HG02885 (cell line): ENCODE results near the gene TCF7L1.
A peak's percentile ranks its signal among the peaks of the same experiment; 100 is the strongest.
"Not testable (repeated sequence)": the region's sequence is repeated elsewhere in the genome, so short reads cannot be mapped to it uniquely, and the experiment has no call there.

ENCODE experiments used
- ATAC-seq: cut with Tn5 transposase; IDR thresholded peaks from one replicate; pipeline ENCODE4 v1.9.1; 2021; ENCODE audit warnings: mild to moderate bottlenecking; ENCODE audit not compliant: unreplicated experiment, poor library complexity

Gene TCF7L1

GRCh38 chr2:85130407-85130806 is 2.8 kb upstream of the TCF7L1 start:
- no peak for ATAC-seq

GRCh38 chr2:85131116-85131515 is 2.1 kb upstream of the TCF7L1 start:
- ATAC-seq: no peak

DNA sequence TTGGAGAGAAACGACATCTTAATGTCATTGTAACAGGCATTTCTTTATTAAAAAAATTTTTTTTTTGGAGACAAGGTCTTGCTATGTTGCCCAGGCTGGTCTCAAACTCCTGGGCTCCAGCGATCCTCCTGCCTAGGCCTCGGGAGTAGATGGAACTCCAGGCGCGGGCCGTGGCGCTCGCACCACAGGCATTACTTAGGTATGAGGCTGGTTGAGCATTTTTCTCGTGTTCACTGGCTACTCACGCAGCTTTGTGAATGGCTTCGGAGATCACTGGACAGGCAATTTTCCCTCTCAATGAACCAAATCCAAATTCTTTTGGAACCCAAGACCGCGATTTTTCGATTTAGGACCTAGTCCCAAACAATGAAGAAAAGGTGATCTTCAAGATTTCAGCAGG is 795 bp upstream of the TCF7L1 start:
- ATAC-seq: no peak

GRCh38 chr2:85133751-85134254 is 611 bp downstream of the TCF7L1 start:
- ATAC-seq: peak; percentile 39

GRCh38 chr2:85134255-85134895 is 1.2 kb downstream of the TCF7L1 start:
- no peak for ATAC-seq

DNA sequence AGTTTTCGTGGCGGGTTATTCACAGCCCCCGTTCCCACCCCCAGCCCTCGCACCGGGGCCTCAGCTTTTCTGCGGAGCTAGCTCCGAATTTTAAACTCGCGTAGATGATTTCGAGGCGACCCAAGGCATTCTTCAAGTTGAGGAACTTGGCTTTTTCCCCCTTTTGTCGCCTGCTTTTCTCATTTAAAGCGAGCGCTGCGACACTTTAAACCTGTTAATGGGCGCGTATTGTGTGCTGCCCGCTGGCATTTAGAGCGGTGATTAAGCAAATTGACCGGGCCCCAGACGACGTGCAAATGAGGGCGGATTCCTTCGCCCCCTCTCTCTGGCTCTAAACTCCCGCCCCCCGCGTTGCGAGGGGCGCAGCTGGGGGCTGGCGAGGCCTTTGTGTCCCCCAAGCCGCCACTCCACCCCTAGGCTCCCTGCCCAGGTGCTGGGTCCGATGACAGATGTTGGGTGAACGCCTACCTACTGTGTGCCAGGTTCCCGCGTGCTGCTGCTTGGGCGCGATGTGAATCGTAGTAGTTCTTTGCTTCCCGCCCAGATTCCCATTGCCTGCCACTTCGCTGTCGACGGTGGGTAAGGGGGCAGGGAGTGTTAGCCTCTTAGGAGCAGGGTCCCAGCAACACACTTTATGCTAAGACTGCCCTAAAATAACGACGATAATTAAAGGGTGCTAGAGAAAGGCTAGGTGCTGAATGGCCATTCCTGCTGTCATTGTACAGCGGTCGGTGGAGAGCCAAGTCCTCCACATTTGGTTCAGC is 1.9 kb downstream of the TCF7L1 start:
- ATAC-seq: no peak

DNA sequence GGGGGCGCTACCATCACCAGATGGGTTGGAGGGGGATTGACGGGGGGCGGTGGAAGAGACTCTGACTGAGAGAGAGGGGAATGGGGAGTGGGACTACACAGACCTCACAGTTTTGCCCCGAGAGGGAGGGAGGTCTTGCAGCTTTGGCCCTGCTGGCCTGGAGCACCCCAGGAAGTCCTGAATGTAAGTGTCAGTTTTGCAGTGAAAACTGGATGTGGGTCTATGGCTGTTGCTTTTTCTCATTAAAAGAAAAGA is 2.4 kb downstream of the TCF7L1 start:
- no peak for ATAC-seq

GRCh38 chr2:85137156-85137555 is 4.0 kb downstream of the TCF7L1 start:
- no peak for ATAC-seq

- ATAC-seq: no peak
Measured at GRCh38 chr2:85143463-85144082, 10.4 kb downstream of the TCF7L1 start.

DNA sequence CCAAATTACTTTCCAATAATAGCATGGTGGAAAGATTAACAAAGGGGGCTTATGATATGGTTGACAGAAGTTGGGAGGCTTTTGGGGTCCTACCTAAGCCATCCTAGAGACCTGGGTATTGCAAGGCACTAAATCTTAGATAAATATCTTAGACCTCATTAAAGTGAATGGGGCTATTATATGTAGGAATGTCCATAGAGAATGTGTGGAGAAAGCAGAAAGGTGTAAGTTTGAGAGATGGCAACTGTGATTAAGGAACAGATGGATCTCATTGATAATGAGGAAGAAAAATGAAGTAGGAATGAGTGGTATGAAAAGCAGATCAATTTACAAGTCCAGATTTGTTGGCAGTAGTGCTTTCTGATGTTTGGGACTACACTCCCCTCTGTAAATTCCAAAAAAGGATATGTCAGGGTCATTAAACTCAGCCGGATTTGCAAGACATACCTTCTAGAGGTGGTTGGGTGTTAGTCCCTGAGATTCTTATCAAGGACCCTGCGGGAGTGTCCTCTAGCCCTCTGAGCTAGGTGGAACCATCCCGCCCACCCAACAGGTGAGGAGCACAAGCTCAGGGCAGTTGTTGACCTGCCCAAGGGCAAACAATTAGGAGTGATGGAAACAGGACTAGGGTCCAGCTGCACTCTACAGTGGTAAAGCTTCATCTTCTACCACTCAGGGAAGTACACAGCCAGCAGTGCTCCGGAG is 12.1 kb downstream of the TCF7L1 start:
- no peak for ATAC-seq

- no peak for ATAC-seq
Measured at GRCh38 chr2:85148190-85148589, 15.0 kb downstream of the TCF7L1 start.

- ATAC-seq: no peak
Measured at GRCh38 chr2:85151026-85151425, 17.8 kb downstream of the TCF7L1 start.

- no peak for ATAC-seq
Measured at GRCh38 chr2:85152895-85153294, 19.7 kb downstream of the TCF7L1 start.

- no peak for ATAC-seq
Measured at GRCh38 chr2:85154048-85154753, 21.0 kb downstream of the TCF7L1 start.

- ATAC-seq: not testable (repeated sequence)
Measured at GRCh38 chr2:85155082-85155481, 21.9 kb downstream of the TCF7L1 start.

DNA sequence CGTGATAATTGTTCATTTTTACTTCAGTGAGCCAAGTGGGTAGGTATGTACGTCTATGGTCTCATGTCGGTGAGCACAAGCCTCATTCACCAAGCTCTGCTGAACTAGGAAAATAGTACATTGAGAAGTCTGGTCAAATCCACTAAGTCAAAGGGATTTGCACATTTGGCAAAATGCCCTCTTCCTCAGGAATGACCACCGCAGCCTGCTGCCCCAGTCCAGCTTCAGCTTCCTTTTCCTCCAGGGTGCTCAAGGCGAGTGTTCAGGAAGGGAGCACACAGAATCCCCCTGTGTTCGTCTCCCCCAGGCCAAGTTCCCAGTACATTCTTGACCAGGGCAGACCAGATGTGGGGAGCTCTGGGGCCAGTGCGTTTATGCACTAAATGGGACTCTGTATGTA is 23.0 kb downstream of the TCF7L1 start:
- ATAC-seq: no peak

GRCh38 chr2:85156619-85157018 is 23.4 kb downstream of the TCF7L1 start:
- ATAC-seq: no peak

DNA sequence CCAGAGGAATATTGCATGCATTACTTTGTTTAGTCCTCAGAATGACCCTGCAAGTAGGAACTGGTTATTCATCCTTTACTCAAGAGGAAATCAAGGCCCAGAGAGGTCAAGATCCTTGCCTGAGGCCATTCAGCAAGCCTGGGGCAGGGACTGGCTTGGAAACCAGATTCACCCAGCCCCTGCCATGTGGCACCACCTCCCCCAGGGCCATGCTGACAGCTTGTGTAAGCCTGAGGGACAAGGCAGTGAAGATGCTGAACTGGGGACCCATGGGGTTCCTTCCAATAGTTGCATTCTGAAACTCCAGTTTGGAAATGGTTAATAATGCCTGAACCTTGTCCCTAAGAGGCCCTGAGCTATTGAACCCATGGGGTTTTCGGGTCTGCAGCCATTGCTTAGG is 24.2 kb downstream of the TCF7L1 start:
- ATAC-seq: no peak

DNA sequence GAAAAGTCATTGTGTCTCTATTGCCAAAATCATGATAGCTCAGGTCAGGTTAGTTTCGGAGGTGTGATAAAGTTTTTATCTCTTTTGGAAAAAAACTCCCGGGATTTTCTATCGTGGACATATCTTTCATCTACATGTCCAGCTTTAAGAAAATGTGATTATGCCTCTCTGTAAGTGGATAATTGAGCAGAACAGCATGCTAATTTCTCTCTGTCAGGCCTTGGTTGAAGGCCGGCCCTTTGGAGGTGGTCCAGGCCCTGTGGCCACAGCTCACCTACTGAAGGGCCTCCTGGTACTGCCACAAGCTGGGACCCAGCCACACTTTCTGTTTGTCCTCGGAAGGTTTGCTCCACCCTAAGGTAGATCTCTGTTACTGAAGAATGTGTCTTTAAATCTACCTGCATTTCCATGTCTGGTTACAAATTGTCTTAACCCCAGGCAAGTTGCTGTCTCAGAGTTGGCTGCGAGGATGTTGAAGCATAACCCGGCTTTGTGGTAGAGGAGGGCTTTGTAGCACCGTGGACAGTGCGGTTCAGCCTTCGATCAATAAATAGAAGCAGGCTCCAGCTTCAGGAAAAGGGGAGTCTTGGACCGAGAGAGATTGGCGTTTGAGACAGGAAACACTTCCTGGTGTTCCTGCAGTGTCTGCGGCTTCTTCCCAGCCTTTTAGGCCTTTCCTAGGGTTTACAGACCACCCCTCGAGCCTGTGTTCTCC is 25.5 kb downstream of the TCF7L1 start:
- ATAC-seq: no peak

DNA sequence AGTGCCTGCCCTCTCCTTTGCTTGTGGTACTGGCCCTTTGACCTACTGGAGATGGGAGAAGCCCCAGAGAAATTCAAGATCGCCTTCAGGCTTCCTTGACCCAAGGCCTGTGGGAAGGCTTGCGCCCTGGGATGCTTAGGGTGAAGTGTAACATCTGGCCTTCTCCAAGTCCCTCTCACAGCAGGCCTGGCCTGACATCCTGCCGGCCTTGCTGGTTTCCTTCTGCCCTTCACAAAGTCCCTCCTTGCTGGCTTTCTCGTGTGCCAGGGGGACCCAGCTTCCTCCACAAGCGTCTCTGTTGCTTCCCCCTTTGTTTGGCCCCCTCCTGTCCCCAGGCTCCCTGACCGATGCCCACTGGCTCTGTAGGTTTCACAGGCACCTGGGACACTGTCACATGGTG is 26.4 kb downstream of the TCF7L1 start:
- ATAC-seq: no peak
